Smooth muscle cell (in vitro differentiated cells): Measurements from ENCODE around the gene ZNF33A. TPM values are rescaled to one million over a fixed set of nuclear protein-coding genes. Genes with fewer than 3 reads are reported as not detected.
"Not testable (repeated sequence)": the region's sequence is repeated elsewhere in the genome, so short reads cannot be mapped to it uniquely, and the experiment has no call there.

Experiments
- DNase-seq: peaks from one replicate; lab custom pipeline; 2025; ENCODE audit not compliant: unreplicated experiment; lab: John Stamatoyannopoulos, UW
- H2AFZ ChIP-seq: fragments of 200-600 bp; sonication (generic); 2 replicates; pipeline ENCODE4 v1.6.0; 2016; ENCODE audit warnings: antibody characterized with exemption, low read depth, mild to moderate bottlenecking
- H3F3A ChIP-seq: fragments of 200-600 bp; sonication (generic); 2 replicates; pipeline ENCODE4 v1.6.0; 2017; ENCODE audit warnings: antibody characterized with exemption, low read depth
- H3K27ac ChIP-seq: fragments of 200-600 bp; sonication (generic); 2 replicates; pipeline ENCODE4 v1.5.1; 2016; ENCODE audit warnings: low read depth, mild to moderate bottlenecking
- H3K27me3 ChIP-seq: fragments of 200-600 bp; sonication (generic); 2 replicates; pipeline ENCODE4 v1.6.1; 2016; ENCODE audit warnings: low read depth, mild to moderate bottlenecking
- H3K36me3 ChIP-seq: fragments of 200-600 bp; sonication (generic); 2 replicates; pipeline ENCODE4 v1.5.1; 2016; ENCODE audit warnings: low read depth
- H3K4me1 ChIP-seq: fragments of 200-600 bp; sonication (generic); 2 replicates; pipeline ENCODE4 v1.5.1; 2016; ENCODE audit warnings: low read depth
- H3K4me2 ChIP-seq: fragments of 200-600 bp; sonication (generic); 2 replicates; pipeline ENCODE4 v1.6.0; 2016; ENCODE audit warnings: mild to moderate bottlenecking
- H3K4me3 ChIP-seq: fragments of 200-600 bp; sonication (generic); 2 replicates; pipeline ENCODE4 v1.5.1; 2016; ENCODE audit warnings: mild to moderate bottlenecking
- H3K79me2 ChIP-seq: fragments of 200-600 bp; sonication (generic); 2 replicates; pipeline ENCODE4 v1.6.0; 2016; ENCODE audit warnings: low read depth, mild to moderate bottlenecking
- H3K9ac ChIP-seq: fragments of 200-600 bp; sonication (generic); 2 replicates; pipeline ENCODE4 v1.6.0; 2016; ENCODE audit warnings: low read depth
- H3K9me3 ChIP-seq: fragments of 200-600 bp; sonication (generic); replicated peaks from 2 replicates; pipeline ENCODE4 v1.5.1; 2016; ENCODE audit warnings: low read depth
- H4K20me1 ChIP-seq: fragments of 200-600 bp; sonication (generic); 2 replicates; pipeline ENCODE4 v1.6.0; 2016; ENCODE audit warnings: low read depth
- CTCF ChIP-seq: fragments of 200-600 bp; sonication (generic); IDR thresholded peaks from 2 replicates; pipeline ENCODE4 v1.5.1; 2017; ENCODE audit warnings: borderline replicate concordance, mild to moderate bottlenecking, antibody characterized with exemption; ENCODE audit not compliant: insufficient read depth, poor library complexity, severe bottlenecking
- whole genome bisulfite sequencing: methylation state at CpG from one replicate; pipeline ENCODE4 v1.1.7; 2016; ENCODE audit warnings: low lambda C conversion rate; 5-methylcytosine and 5-hydroxymethylcytosine counted together
- polyA plus RNA-seq: library from polyadenylated mRNA; unstranded; fragments of >200 nt; fragmentation: Nextera tagmentation; extraction: Ambion mirVana; gene quantifications from 2 replicates; pipeline ENCODE4 v1.2.1, GENCODE V29; 2016
- total RNA-seq: library from RNA; depleted of rRNA; stranded (reverse); fragments of >200 nt; gene quantifications from 2 replicates; pipeline ENCODE4 v1.2.3, GENCODE V29; 2014

The ZNF33A gene
- total and polyA plus RNA-seq, 2 experiments from 2014 or later = 1.4 to 9.2 TPM

- no peaks in the 10 kb centered on the region for H3K4me1 ChIP-seq
- TF ChIP-seq CTCF = no peak
- H2AFZ ChIP-seq = no peak overlapping the region
- H3K4me2 ChIP-seq = no peak overlapping the region
- H3K4me3 ChIP-seq = no peak overlapping the region
- DNase-seq = no peak
- no peaks in the 10 kb centered on the region for H3K79me2 ChIP-seq
- no peaks in the 10 kb centered on the region for H3K27me3 ChIP-seq
- no peaks in the 10 kb centered on the region for H3F3A ChIP-seq
- peaks cover 53% of the 10 kb centered on the region for H3K36me3 ChIP-seq
- no peak overlapping the region for H3K9ac ChIP-seq
- H3K9me3 ChIP-seq = peaks cover 47% of the 10 kb centered on the region
- H3K27ac ChIP-seq = no peak overlapping the region
- no peaks in the 10 kb centered on the region for H4K20me1 ChIP-seq
Observed at GRCh38 chr10:38054361-38054797, 43.9 kb downstream of the ZNF33A start.

GRCh38 chr10:38055274-38055894 lies 44.9 kb downstream of the ZNF33A start:
- peaks cover 47% of the 10 kb centered on the region for H3K9me3 ChIP-seq
- peaks cover 53% of the 10 kb centered on the region for H3K36me3 ChIP-seq
- not testable (repeated sequence) for H3F3A ChIP-seq, H3K79me2 ChIP-seq, H3K4me2 ChIP-seq, H3K4me1 ChIP-seq, H3K27ac ChIP-seq, H3K27me3 ChIP-seq, DNase-seq, H4K20me1 ChIP-seq, H3K9ac ChIP-seq, H2AFZ ChIP-seq, H3K4me3 ChIP-seq
- 97% methylated on average over 5 of the region's 5 CpGs for WGBS

DNA sequence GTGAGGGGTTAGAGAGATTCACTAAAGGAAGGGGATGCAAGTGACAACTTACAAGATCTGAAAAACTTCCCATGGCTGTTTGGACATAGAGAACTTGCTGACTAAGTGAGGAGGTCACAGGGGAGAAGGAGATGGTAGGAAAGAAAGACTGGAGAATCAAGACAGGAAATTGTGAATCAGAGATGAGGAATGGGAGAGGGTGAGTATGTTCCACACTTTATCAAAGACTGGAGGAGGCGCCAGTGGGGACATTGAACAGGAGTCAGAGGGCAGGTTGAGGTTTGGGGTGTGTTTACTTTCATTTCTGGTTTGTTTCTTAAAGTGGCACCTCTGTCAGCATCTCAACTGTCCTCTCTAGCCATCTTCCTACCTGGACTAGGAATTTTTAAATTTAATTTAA lies 59.2 kb downstream of the ZNF33A start:
- H3K27me3 ChIP-seq, H3K79me2 ChIP-seq, H2AFZ ChIP-seq, H3K4me3 ChIP-seq, H3K36me3 ChIP-seq, H3K27ac ChIP-seq, H3K9me3 ChIP-seq, H3K4me1 ChIP-seq, H3F3A ChIP-seq, H4K20me1 ChIP-seq, H3K9ac ChIP-seq, H3K4me2 ChIP-seq, DNase-seq: not testable (repeated sequence)
- WGBS = 50% methylated on average over 1 of the region's 1 CpG

GRCh38 chr10:38070501-38070900 lies 60.0 kb downstream of the ZNF33A start:
- 84% methylated on average over 8 of the region's 8 CpGs for WGBS
- no peak for TF ChIP-seq CTCF
- H3K36me3 ChIP-seq = no peaks in the 10 kb centered on the region

DNA sequence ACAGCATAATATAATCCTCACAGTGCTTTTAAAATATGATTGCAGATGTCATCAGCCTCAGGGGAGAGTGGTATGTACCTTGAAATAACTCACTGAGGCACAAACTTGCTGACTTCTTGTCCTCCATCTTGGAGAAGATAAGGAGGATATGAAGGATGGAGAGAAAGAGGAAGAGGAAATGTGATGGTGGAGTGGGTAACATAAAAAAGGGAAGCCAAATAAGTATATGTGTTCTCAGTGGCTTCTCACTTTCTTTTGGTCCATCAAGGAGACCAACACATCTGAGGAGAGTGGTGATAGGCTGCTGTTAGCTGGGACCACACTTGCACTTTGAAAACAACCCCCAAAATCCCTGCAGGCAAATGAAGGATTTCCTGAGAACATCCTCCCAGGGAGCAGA lies 62.1 kb downstream of the ZNF33A start:
- no peaks in the 10 kb centered on the region for H3K79me2 ChIP-seq
- no peaks in the 10 kb centered on the region for H4K20me1 ChIP-seq
- no peaks in the 10 kb centered on the region for H3K4me1 ChIP-seq
- H3K9me3 ChIP-seq = peaks cover 4% of the 10 kb centered on the region
- H3F3A ChIP-seq = no peaks in the 10 kb centered on the region
- no peaks in the 10 kb centered on the region for H3K27me3 ChIP-seq
- no peak for DNase-seq
- H2AFZ ChIP-seq = no peak overlapping the region
- TF ChIP-seq CTCF = no peak
- no peak overlapping the region for H3K4me2 ChIP-seq
- H3K4me3 ChIP-seq = no peak overlapping the region
- H3K36me3 ChIP-seq = no peaks in the 10 kb centered on the region
- H3K27ac ChIP-seq = no peak overlapping the region
- no peak overlapping the region for H3K9ac ChIP-seq

More at GRCh38 chr10:38070501-38070900, 60.0 kb downstream of the ZNF33A start:
- H3F3A ChIP-seq = no peaks in the 10 kb centered on the region
- no peak overlapping the region for H3K9ac ChIP-seq
- no peaks in the 10 kb centered on the region for H3K27me3 ChIP-seq
- no peak overlapping the region for H3K4me3 ChIP-seq
- no peak for DNase-seq
- no peak overlapping the region for H2AFZ ChIP-seq
- H3K4me2 ChIP-seq = no peak overlapping the region
- H3K27ac ChIP-seq = no peak overlapping the region
- no peaks in the 10 kb centered on the region for H4K20me1 ChIP-seq
- H3K9me3 ChIP-seq = peaks cover 8% of the 10 kb centered on the region
- no peaks in the 10 kb centered on the region for H3K79me2 ChIP-seq
- H3K4me1 ChIP-seq = no peaks in the 10 kb centered on the region
